ENCODE results near the gene COL18A1.

Gene COL18A1

GRCh38 chr21:45536301-45537081 is 131.5 kb downstream of the COL18A1 start:
- no peak for DNase-seq (ENCODE audit: low read depth)

DNA sequence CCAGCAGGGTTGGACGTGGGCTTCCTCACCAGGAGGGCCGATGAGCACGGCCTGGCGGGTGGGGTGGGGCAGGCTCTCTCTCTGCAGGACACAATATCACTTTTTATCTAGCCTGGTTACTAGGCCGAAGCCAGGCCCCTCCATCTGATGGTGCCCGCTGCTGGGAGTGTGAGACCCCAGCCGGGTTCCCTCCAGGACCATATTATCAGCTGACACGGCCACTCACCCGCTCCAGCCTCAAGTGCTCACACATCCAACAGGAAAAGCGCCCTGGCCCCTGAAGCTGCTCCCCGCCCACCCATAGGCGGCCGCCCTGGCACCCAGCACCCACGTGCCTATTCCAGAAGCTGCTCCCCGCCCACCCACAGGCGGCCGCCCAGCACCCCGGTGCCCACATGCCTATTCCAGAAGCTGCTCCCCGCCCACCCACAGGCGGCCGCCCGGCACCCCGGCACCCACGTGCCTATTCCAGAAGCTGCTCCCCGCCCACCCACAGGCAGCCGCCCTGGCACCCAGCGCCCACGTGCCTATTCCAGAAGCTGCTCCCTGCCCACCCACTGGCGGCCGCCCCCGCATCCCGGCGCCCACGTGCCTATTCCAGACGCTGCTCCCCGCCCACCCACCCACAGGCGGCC is 132.3 kb downstream of the COL18A1 start:
- DNase-seq (ENCODE audit: low read depth), result no peak

- no peak for DNase-seq (ENCODE audit: low read depth)
These were observed 132.9 kb downstream of the COL18A1 start for GRCh38 chr21:45537746-45538291.

DNA sequence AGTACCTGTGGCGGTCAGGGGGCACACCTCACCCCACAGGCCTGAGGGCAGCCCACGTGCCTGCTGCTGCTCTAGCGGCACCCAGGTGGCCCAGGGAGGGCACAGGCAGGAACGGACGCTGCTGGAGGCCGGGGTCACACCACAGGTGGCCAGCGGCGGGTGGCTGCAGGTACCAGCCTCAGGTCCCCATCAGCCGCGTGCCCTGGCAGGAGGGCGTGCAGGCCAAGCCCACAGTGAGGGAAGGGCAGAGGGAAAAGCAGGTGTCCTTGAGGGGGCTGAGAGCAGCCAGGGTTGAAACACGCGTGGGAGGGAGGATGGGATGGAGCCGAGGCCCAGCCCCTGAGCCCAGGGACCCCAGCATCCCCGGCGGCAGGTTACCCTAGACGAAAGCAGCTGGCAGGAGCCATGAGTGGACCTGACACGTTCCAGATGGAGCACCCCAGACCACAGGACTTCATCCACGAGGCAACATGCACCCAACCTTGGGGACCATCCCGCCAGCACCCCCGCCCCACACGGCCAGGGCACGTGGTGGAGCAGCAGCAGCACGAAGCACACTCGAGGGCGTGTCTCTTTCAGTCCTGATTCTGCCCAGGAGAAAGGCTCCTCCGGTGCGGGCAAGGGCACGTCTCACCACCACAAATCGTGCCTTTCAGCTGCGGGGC is 133.5 kb downstream of the COL18A1 start:
- DNase-seq (ENCODE audit: low read depth), result no peak

- no peak for DNase-seq (ENCODE audit: low read depth)
These were observed 134.3 kb downstream of the COL18A1 start for GRCh38 chr21:45539046-45539795.

DNA sequence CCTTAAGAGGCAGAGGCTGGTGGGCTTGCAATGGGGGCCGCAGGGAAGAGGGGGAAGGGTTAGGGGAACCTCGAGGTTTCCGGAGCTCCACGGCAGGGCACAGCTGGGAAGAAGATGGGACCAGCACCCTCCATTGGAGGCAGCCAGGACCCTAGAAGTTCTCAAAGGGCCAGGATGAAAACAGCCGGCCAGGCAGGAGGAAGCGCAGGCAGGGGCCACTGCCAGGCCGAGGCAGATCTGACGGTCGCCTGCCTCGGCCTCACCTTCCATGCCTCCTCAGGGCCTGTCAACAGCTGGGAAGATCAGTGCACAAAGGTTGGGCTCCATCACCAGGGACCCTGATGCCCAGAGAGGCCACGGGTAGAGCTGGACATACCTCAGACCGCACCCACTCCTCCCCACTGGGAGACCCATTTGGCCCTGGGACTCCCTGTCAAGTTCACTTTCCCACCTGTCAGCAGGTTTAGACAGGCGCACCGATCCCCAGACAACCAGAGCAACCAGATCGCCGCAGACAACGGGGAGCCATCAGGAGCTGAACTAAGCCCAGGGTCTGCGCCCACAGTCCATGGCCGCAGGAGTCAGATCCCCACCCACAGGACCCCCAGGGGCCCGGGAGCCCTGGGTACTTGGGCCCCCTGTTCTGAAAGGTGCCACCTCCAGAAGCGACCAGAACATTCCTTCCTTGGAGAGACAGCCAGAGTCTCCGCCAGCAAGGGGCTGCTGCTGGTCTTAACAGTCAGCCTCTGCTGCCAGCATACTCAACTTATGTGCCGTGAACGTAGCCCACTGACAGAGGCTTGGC is 135.0 kb downstream of the COL18A1 start:
- no peak for DNase-seq (ENCODE audit: low read depth)

GRCh38 chr21:45540601-45540970 is 135.6 kb downstream of the COL18A1 start:
- no peak for DNase-seq (ENCODE audit: low read depth)

DNA sequence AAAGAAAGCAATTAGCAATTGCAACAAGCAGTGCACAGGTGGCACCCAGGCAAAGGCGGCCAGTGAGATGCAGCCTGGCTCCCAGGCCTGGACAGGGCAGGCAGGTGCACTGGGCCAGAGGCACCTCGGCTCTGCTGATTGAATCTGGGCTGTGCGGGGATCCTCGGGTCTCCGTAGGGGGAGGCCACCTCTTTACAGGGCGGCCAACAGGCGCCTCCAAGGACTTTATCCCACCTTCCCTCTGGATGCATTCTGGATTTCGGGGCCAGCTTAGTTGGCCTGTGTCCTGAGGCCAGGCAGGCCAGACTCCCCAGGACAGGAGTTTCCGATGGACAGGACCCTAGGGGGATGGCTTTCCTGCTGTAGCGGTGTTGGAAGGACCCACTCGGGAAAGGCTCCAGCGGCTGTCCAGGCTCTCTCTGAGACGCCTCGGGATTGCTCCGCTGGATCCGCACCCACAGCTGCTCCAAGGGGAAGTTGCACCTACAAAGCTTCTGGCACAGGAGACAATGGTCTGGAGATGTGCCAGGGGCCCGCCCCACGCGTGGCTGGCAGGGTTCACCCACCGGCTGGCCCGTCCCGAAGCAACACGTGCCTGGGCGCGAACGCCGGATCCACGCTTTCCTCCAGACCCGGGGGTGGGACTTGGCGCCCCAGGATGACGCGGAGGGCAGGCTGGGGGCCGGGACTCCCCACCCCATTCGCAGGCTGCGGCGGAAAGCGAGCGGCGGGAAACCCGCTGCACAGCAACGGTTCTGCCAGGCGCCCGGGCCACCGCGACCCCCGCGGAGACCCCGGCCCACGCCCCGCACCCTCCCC is 136.5 kb downstream of the COL18A1 start:
- DNase-seq (ENCODE audit: low read depth), result peak; percentile 61

DNA sequence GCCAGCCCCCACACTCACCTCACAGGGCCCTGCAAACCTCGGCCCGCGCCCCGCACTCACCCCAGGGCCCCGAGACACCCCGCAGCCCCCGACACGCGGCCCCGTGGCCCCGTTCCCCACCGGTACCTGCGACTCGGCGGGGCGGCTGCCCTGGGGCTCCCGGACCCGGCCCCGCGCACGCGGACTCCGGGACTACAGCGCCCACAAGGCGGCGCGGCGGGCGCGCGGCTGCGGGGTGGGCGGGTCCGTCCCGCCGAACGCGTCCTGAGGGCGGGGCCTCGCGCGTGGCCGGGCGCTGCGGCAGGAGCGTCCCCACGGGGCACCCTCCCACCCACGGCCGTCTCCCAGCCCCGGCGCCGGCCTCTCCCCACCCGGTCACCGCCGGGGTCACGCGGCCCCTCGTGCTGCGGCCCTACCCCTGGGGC is 137.3 kb downstream of the COL18A1 start, which contains the start of gene SLC19A1:
SLC19A1 (minus strand) TSS at position 199 of the 425 bp plus-strand sequence. CDS start 4,481 bp downstream, outside the sequence.
- peak; percentile 52 for DNase-seq (ENCODE audit: low read depth)

DNA sequence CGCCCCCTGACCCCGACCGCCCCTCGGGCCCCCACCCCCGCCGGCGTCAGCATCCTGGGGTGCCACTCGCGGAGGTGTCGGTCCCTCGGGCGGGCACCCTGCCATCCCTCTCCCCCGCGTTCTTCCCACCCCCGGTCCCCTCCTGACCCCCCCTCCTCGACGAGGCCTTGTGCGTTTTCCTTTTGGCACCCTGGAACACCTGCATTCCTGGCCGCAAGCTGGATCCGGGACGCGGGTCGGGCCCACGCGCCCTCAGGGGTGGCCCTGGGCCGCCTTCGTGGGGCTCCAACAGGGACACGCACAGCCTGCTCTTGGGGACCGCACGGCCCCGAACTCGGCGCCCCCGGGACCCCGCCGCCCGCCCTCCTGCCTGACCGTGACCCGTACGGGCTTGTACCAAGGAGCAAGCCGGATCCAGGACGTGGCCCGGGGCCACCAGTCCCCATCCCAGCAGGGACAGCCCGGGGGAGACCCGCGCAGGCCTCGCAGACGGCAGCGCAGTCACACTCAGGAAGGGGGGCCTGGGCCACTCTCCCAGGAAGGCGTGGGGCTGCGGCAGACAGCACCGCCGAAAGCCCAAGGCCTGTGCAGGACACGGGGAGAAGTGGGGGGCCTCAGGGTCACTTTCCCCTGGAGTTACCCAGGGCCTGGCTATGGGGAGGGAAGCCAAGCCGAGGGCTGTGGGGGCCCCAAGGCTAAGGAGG is 137.9 kb downstream of the COL18A1 start:
- DNase-seq (ENCODE audit: low read depth), result no peak

GRCh38 chr21:45543371-45543709 is 138.4 kb downstream of the COL18A1 start:
- no peak for DNase-seq (ENCODE audit: low read depth)

DNA sequence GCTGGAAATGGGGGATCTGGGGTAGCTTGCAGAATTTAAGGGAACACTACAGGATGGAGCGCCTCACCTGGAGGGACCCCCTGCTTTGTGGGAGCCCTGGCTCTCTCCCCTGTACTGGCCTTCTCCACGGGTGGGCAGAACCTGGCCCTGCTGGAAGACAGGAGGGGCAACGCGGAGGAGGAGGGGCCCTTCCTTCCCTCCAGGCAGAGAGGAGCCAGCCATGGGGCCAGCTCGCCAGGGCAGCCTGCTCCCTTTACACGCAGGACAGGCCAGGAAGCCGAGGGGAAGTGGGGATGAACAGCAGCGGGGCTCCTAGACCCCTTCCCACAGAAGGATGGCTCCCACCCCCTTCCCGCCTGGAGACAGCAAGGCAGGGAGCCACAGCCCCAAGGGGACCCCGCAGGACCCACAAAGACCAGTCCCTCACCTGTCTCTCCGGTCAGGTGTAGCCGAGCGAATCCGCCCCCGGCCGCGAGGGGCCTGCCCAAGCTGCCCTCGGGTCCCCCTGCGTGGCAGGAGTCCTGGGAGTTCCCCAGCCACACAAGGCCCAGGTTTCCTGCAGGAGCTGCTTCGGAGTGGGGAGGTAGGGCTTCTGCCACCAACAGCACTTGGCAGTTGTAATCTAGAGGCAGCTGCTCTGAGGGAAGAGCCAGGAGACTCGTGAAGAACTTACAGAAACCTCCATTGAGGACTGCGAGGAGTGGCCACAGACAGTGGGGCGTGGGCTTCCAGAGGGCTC is 138.9 kb downstream of the COL18A1 start:
- no peak for DNase-seq (ENCODE audit: low read depth)

- DNase-seq (ENCODE audit: low read depth), result no peak
These were observed 139.7 kb downstream of the COL18A1 start for GRCh38 chr21:45544449-45545235.

- DNase-seq (ENCODE audit: low read depth), result no peak
These were observed 140.2 kb downstream of the COL18A1 start for GRCh38 chr21:45545236-45545570.

DNA sequence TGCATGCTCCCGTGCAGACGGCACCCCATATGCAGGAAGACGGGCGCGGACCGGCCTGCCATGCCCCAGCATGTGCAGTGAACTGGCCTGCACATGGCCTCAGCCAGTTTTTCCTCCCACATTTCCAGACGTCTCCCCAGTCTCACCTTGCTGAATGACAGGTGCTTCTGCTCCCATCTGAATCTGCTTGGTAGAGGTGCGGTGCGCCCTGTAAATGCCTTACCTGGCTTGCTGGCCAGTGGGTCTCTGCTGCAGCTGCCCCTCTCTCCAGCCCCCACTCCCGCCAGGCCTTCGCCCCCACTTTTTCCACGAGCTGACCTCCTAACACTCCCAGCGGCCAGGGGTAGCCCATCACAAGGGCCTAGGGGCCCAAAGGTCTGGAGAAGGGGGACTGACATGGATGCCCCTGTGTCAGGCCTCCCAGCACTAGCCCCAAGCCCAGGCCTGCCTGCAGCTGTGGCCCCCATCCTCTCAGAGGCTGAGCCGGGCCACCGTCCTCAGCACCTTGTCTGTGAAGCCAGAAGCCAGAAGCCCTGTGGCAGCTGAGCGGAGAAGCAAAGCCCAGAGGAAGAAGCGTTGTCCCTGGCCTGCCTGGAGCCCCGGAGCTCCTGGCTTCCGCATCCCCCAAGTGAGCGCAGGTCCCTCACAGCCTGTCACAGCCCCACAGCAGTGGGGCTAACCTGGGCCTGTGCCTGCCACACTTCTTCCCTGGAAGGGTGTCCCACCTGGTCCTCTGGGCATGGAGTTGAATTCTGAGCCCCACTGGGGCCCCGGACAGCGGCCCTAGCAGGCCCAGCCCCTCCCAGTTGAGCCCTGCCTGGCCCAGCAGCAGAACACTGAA is 140.9 kb downstream of the COL18A1 start:
- DNase-seq (ENCODE audit: low read depth), result no peak

DNA sequence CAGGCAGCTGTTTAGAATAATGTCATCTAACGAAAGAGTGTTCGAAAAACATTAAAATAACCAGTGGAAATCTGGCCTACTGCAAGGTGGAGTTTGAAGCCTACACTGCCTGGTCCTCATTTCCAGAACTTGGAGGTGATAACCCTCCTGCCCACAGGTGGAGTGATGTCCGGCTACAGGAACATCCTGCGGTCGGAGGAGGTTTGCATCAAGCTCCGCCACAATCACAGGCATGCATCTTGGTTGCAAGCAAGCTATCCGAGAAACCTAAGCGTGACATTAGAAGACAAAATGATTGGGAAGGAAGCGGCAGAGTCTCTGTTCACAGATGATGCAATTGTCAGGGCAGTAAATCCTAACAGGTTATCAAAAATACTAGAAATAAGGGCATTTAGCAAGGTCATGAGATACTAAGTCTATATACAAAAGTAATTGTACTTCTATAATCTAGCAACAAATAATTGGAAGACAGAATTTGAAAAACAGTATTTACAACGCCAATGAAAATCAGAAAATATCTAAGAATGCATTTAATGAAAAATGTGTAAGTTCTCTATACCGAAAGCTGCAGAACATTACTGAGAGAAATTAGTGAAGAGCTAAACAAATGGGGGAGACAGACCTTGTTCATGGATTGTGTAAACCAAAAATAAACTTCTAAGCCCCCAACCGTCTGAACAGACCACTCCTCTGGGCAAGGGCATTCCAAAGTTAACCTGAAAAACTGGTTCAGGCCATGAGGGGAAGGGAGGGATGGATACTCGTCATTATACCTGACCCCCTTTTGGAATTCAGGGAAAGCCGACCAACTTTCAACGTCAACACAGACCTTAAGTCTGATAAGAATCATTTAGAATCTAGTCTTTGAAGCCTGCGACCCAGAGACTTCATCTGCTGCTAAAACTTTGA is 141.9 kb downstream of the COL18A1 start:
- no peak for DNase-seq (ENCODE audit: low read depth)

Measured in stimulated activated CD8-positive, alpha-beta memory T cell treated with anti-CD3 and anti-CD28 coated beads, Interleukin-15, amount 100 ng/mL, for 24 hours (primary cell).